Hepatic stellate cell (primary cell): Measurements from ENCODE around the gene LRRTM4.
"Not testable (repeated sequence)": the region's sequence is repeated elsewhere in the genome, so short reads cannot be mapped to it uniquely, and the experiment has no call there.

Experiments
- DNase-seq: peaks from one replicate; pipeline ENCODE4 v3.0.0; 2011; ENCODE audit warnings: low spot score

LRRTM4 gene

DNA sequence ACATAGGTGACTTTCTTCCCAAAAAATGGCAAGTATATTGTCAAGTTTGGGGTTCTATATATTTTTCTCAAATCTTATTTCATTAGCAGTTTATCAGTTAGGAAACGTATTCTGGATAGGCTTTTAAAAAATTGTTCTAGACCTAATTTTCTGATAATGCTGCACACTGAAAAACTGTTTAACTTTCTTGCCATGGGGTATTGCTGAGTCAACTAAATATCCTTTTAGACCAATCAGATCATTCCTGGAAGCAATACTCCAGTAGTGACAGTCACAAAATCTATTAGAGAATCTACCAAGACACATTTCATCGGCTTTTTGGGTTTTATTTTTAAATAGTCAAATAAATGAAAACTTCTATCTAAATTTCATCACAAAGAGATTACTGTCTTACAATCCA lies 440.6 kb downstream of the LRRTM4 start:
- no peak for DNase-seq

DNA sequence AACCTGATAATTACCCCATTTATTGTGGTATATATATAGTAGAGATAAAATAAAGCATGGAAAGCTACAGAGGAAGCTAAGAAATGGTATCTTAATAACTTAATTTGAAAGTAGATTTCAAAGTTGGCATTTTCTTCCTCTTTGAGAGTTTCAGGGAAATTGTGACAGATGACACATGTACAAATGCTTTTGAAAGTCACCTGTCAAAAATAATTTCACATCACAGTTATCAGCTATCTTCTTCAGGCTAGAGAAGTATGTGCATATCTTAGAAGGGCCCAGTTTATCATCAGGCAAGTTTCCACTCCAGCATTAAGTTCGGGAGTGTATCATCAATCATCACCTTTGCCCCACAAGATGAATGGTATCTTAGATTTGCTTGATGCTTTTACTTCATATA lies 457.9 kb downstream of the LRRTM4 start:
- no peak for DNase-seq

DNA sequence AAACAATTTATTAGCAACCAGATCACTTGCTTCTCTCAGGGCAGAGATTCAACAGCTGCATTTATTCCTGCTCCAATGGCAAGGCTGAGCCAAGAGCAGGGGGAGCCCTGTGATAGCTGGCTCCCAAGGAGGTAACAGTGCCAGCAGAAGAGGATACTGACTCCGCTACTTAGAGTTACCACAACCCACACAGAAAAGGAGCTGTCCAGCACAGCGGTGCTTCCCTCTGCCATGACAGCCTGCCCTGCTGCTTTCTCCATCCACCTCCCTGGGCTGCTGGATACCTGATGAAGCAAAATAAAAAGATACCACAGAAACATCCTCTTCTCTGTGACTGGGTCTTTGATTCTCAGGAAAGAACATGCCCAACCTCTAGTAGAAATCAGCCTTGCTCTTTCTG lies 467.2 kb downstream of the LRRTM4 start:
- DNase-seq, result no peak

DNA sequence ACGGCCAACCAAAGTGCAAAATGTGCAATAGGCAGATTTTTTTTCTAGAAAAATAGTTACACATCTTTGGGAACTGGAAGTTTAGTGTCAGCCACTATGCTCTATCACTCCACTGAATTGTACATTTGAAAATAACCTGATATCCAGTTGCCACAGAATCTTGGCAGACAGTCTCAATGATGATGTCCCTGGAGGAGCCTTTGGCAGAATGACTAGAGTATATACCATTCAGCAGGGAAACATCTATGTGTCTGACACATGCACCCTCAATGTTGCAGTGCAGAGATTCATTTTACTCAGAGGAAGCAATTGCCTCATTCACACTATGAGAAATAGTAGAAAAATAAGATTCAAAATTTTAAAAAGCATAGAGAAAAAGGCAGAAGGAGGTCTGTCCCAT lies 475.8 kb downstream of the LRRTM4 start:
- no peak for DNase-seq

DNA sequence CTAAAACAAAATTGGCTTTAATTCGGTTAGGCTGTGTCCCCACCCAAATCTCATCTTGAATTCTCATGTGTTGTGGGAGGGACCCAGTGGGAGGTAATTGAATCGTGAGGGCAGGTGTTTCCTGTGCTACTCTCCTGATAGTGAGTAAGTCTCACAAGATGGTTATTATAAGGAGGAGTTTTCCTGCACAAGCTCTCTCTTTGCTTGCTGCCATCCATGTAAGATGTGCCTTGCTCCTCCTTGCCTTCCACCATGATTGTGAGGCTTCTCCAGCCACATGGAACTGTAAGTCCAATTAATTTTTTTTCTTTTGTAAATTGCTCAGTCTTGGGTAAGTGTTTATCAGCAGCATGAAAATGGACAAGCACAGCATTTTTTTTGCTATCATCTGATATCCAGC lies 476.7 kb downstream of the LRRTM4 start:
- not testable (repeated sequence) for DNase-seq

GRCh38 chr2:77034445-77034844 lies 487.7 kb downstream of the LRRTM4 start:
- DNase-seq, result no peak

DNA sequence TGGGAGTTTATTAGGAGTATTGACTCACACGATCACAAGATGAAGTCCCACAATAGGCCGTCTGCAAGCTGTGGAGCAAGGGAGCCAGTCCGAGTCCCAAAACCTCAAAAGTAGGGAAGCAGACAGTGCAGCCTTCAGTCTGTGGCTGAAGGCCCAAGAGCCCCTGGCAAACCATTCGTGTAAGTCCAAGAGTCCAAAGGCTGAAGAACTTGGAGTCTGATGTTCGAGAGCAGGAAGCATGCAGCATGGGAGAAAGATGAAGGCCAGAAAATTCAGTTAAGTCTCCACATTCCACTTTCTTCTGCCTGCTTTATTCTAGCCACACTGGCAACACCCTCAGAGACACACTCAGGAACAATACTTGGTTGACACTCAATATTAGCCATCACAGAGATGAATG lies 492.9 kb downstream of the LRRTM4 start:
- not testable (repeated sequence) for DNase-seq

- DNase-seq, result no peak
Measured at GRCh38 chr2:77028032-77028600, 494.1 kb downstream of the LRRTM4 start.

GRCh38 chr2:77025714-77026113 lies 496.5 kb downstream of the LRRTM4 start:
- DNase-seq, result no peak

DNA sequence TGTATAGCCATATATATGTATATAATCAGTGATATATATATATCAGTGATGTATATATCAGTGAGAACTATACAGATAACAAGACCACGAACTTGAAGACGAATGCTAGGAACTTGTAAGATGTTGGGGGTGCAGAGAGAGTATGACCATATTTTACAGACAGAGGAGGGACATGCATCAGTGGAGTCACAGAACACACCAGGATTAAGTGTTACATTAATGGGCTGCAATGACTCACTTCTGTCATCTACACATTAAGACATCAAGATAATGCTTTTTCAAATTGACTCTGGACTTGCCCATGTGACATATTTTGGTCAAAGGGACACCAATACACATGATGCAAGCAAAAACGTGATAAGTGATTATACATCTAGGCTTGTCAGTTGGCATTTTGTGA lies 501.0 kb downstream of the LRRTM4 start:
- no peak for DNase-seq

DNA sequence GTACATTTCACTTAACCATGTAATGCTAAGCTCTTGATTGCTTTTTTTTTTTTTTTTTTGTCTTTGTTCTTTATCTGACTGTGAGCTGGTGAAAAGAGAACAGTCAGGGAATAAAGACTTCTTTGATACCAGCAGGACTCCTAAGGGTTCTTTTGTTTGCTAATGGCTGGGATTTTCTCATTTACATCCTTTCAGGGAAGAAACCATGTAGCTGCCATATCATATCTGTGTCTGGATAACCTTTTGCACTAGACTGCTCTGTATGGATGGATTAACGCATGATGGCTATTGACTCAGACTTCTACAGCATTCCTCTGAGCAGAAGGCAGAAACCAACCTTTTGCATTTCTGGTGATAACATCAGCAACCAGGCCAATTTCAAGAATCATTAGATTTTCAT lies 504.0 kb downstream of the LRRTM4 start:
- no peak for DNase-seq

DNA sequence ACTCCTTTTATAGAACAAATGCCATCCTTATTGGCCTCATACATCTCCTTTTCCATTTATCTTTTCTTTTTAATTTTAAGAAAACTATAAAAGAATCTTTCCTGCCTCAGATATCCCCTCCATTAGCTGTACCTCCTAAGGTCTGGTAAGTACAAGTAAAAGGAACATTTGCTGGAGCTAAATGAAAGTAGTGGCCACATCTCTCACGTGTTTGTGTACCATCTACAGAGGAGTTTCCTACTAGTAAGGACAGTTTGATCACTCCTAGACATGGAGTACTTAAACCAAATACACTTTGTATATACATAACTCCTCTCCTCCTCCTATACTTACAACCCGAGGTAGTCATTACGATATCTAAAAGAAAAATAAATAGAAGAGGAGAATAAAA lies 504.8 kb downstream of the LRRTM4 start:
- DNase-seq, result no peak

DNA sequence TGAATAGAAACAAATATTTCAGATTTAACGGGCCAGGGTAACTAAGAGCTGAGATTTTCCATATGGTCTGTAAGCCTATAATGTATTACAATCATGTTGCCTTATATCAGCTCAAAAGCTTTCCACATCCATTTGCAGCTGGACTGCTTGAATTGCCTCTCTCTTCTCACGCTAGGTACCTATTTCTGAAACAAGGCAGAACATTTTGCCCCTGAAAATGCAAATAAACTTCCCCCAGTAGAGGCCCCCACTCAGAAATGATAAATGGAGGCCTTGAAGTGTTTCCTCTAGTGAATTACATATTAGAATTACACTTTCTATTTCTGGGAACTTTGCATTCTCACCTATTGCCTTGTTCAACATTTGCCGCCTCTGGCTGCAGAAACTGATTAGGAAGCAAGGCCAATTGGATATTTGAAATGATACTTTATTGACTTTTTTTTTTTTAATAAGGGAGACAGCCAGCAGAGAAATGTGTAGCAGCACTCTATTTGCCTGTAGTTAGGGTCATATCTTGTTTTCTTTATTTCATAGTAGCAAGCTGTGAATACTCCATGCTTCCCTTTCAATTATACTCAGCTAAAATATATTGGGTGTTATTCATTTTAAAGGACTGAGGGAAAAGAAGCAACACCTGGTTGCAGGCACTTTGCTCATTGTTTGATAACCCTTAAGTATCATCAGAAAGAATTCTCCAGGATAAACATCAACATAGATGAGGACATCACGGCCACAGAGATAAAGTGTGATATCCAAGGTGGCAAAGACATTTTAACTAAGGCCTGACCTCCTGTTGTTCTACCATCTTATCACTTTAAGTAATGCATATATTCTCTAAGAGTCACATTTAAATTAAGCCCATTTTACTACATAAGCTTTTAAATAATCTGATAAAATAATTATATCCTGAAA lies 505.5 kb downstream of the LRRTM4 start:
- DNase-seq, result no peak

DNA sequence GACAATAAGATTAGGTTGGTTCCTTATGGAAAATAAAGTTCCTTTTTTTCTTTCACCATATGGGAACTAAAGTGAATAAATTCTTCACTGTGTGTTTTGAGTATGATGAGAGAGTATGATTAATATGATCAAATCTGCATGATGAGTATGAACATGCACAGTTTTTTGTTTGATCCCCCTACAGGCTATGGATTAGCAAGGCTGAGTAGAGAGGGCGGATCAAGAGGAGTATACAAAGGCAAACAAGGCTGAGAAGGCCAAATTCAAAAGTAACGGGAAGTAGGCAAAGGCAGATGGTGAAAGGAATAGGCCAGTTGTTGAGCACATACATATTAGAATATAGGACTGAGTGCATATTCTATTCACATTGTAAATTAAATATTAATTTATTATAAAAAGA lies 508.2 kb downstream of the LRRTM4 start:
- no peak for DNase-seq

DNA sequence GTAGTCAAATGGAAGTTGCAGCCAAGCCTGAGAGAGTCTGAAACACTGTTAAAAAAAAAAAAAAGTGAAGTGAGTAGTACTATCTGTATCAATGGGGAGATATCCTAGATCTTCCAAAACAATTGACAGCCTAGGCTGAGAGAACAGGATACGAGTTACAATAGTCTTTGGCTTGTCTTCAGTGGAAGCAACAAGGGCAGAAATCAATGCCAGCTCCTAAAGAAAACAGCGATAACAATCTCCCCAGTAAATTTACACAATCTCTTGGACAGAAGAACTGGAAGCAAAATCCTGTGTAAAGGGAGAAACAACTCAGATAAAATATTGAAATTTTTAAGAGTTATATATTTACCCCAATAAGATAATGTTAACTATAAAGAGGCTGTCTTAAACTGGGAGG lies 508.7 kb downstream of the LRRTM4 start:
- no peak for DNase-seq

DNA sequence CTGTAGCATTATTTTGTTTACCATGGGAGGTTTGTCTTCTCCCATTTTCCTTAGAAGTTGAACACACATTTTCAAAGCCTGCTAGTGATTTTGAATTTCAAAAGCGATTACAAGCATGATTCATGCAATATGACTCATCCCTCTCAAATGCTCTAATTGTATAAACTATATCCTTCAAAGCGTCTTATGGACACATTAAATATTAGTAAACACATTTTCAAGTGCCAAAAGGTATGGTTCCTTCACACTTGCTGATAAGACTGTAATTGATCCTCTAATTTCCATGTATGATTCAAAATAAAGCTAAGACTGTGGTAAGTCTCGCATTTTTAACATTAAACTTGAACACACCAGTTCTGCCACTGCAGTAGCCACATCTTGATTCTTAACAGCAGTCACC lies 512.9 kb downstream of the LRRTM4 start:
- DNase-seq, result no peak

DNA sequence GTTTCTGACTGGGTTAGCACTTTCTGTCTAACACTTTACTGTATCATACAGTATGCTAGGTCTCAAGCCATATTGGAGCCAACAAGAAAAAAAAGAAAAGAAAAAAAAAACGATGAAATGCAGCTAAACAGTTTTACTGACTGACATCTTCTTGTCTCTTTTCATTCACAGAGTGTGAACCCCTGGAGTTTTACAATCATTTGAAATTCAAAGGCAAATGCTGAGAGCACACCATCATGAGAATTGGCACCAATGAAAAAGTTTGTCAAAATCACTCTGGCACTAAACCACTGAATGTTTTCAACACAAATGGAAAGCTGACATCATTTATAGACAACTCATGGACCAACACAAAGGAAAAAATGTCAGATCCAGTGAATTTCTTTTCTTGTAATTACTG lies 513.3 kb downstream of the LRRTM4 start:
- DNase-seq, result no peak

GRCh38 chr2:77007686-77008085 lies 514.5 kb downstream of the LRRTM4 start:
- no peak for DNase-seq

DNA sequence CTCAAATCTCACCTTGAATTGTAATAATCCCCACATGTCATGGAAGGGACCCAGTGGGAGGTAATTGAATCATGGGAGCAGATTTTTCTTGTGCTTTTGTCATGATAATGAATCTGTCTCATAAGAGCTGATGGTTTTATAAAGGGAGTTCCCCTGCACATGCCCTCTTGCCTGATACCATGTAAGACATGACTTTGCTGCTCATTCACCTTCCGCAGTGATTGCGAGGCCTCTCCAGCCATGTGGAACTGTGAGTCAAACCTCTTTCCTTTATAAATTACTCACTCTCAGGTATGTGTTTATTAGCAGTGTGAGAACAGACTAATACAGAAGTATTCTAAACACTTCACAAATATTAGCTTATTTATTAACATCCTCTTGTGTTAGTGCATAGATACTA lies 516.7 kb downstream of the LRRTM4 start:
- DNase-seq, result no peak

- DNase-seq, result no peak
Measured at GRCh38 chr2:77001895-77002294, 520.3 kb downstream of the LRRTM4 start.

GRCh38 chr2:76998704-76999103 lies 523.5 kb downstream of the LRRTM4 start:
- no peak for DNase-seq

- no peak for DNase-seq
Measured at GRCh38 chr2:76998152-76998551, 524.0 kb downstream of the LRRTM4 start.

DNA sequence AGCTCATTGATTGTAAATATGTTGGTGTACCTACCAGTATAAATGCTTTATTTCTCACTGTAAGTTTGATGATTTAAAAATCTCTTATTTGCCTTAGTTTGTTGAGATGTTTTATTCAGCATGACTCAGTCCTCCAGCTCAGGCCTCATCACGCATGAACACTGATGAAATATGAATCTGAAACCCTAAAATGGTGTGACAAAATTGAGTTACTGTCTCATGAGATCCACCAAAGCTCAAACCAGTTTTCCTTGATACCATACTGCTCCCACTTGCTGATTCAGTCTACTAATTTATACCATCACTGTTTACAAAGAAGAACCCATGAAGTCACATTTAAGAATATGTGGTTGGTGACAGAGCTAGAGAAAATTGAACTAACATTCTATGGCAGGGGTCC lies 524.9 kb downstream of the LRRTM4 start:
- DNase-seq, result no peak
